Vagina (tissue), 2 donors: Measurements from ENCODE around the gene ECHS1. TPM values are rescaled to one million over a fixed set of nuclear protein-coding genes. Genes with fewer than 3 reads are reported as not detected.
"Not testable (repeated sequence)": the region's sequence is repeated elsewhere in the genome, so short reads cannot be mapped to it uniquely, and the experiment has no call there.

ENCODE experiments used
- DNase-seq, 2 donors: peaks; one replicate each; pipeline ENCODE4 v3.0.0-alpha.2; 2017; ENCODE audit errors: extremely low spot score in 2 of 2
- H3K27ac ChIP-seq: fragments of 200-600 bp; sonication (generic); one replicate; pipeline ENCODE4 v1.5.1; 2019
- H3K27me3 ChIP-seq: fragments of 200-600 bp; sonication (generic); one replicate; pipeline ENCODE4 v1.5.1; 2019
- H3K36me3 ChIP-seq, 2 donors: fragments of 200-600 bp; sonication (generic); one replicate each; pipeline ENCODE4 v1.5.1; 2017 to 2019
- H3K4me1 ChIP-seq: fragments of 200-600 bp; sonication (generic); one replicate; pipeline ENCODE4 v1.5.1; 2019
- H3K4me3 ChIP-seq, 2 donors: fragments of 200-600 bp; sonication (generic); 1 replicate in 1 of 2; 2 replicates in 1 of 2; pipeline ENCODE4 v1.5.1; 2016 to 2019
- H3K9me3 ChIP-seq: fragments of 200-600 bp; sonication (generic); one replicate; pipeline ENCODE4 v1.5.1; 2019
- POLR2A ChIP-seq, 2 donors: fragments of 450-650 bp; IDR thresholded peaks; one replicate each; pipeline ENCODE4 v1.6.1; 2017; ENCODE audit warnings: antibody characterized with exemption in 2 of 2, mild to moderate bottlenecking in 2 of 2, moderate library complexity in 2 of 2
- POLR2AphosphoS5 ChIP-seq, 2 donors: sonication (generic); formaldehyde crosslinking; IDR thresholded peaks; one replicate each; pipeline ENCODE4 v1.9.0; 2017; ENCODE audit warnings: antibody characterized with exemption in 2 of 2, mild to moderate bottlenecking in 2 of 2, low read depth in 1 of 2; ENCODE audit not compliant: insufficient read depth in 1 of 2
- intact Hi-C: fragments of 100-400 bp; cut with DNase I; formaldehyde crosslinking; loops from one replicate; pipeline ENCODE4 v1.15.1; 2023
- total RNA-seq: library from RNA; depleted of rRNA; stranded (reverse); fragments of >200 nt; gene quantifications from one replicate; pipeline ENCODE4 v1.2.3, GENCODE V29; 2016
- TF ChIP-seq, protein P1 (sequence below), 3 experiments: fragments of 450-650 bp in 2 of 3; fragments of 200-600 bp in 1 of 3; sonication (generic) in 1 of 3; IDR thresholded peaks; one replicate each; pipeline ENCODE4 v1.5.1; 2017 to 2019; ENCODE audit warnings: antibody characterized with exemption in 3 of 3, mild to moderate bottlenecking in 2 of 3, moderate library complexity in 2 of 3

ECHS1 gene
- total RNA-seq, 1 donor from 2014 or later = 45.4 TPM

DNA sequence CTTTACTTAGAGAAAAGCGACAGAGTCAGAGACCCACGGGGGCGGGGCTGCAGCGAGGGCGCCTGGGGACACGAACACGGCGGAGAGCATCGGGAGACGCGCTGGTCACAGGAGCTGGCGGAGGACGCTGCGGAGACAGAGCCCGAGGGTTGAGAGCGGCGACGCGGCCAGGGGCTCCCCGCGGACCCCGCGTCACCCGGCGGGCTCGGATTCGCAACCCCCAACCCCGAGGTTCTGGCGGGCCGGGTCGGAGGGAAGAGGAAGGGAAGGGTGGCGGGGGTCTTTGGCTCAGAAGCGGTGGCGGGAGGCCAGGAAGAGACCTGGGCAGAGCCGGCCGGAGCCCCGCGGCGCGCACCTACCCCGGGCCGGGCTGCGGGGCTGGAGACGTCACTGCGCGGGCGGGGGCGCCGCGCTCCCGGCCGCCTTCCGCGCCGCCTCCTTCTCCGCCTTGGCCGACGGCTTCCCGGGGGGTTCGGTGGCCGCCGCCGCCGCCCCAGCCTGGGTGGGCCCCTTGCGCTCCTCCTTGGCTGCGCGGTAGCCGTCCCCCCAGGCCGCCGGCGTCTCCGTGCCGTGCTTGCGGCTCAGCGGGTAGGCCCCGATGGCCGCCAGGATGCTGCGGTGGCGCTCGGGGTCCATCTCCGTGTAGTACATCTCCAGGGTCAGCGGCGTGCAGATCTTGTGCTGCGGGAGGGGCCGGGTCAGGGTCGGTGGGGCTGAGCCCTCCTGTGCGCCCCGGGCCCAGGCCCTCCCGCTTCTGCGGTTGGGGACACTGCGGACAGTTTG lies 47.5 kb downstream of the ECHS1 start:
- TF ChIP-seq POLR2A (IDR thresholded peaks at IDR 0.05) = no peak
- no peak for TF ChIP-seq POLR2AphosphoS5 (IDR thresholded peaks at IDR 0.05; ENCODE audit: insufficient read depth in 1 of 2, low read depth in 1 of 2)
- TF ChIP-seq, protein P1, sequence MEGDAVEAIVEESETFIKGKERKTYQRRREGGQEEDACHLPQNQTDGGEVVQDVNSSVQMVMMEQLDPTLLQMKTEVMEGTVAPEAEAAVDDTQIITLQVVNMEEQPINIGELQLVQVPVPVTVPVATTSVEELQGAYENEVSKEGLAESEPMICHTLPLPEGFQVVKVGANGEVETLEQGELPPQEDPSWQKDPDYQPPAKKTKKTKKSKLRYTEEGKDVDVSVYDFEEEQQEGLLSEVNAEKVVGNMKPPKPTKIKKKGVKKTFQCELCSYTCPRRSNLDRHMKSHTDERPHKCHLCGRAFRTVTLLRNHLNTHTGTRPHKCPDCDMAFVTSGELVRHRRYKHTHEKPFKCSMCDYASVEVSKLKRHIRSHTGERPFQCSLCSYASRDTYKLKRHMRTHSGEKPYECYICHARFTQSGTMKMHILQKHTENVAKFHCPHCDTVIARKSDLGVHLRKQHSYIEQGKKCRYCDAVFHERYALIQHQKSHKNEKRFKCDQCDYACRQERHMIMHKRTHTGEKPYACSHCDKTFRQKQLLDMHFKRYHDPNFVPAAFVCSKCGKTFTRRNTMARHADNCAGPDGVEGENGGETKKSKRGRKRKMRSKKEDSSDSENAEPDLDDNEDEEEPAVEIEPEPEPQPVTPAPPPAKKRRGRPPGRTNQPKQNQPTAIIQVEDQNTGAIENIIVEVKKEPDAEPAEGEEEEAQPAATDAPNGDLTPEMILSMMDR (IDR thresholded peaks at IDR 0.05) = no peak
- peak overlapping the region; percentile 21 to 27 for H3K4me3 ChIP-seq
- no peak for DNase-seq
- H3K4me1 ChIP-seq = peaks cover 25% of the 10 kb centered on the region
- no peaks in the 10 kb centered on the region for H3K36me3 ChIP-seq
- H3K27ac ChIP-seq = no peak overlapping the region
- H3K27me3 ChIP-seq = peaks cover 25% of the 10 kb centered on the region
- no peaks in the 10 kb centered on the region for H3K9me3 ChIP-seq
- intact Hi-C loops = no loop called here

DNA sequence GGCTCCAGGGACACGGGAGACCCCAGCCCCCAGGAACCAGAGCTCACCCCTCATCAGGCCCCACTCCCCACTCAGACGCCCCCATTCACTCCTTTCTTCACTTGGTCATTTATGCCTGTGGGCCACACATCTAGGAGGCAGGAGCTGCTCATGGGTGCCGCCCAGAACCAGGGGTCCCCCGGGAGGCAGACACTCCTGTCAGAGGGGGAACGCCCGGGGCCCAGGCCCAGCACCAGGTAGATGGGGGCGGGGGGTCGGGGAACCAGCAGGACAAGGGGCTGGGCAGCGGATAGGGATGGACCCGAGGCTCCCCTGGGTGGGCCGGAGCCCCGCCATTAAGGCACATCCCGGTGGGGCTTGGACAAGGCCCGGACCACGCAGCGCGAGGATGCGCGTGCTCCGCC lies 48.3 kb downstream of the ECHS1 start:
- intact Hi-C loops = no loop called here
- no peaks in the 10 kb centered on the region for H3K9me3 ChIP-seq
- H3K27ac ChIP-seq = no peak overlapping the region
- TF ChIP-seq POLR2A (IDR thresholded peaks at IDR 0.05) (no peak), POLR2AphosphoS5 (IDR thresholded peaks at IDR 0.05; ENCODE audit: insufficient read depth in 1 of 2, low read depth in 1 of 2) (no peak)
- TF ChIP-seq, protein P1 (IDR thresholded peaks at IDR 0.05) = no peak
- H3K27me3 ChIP-seq = peaks cover 25% of the 10 kb centered on the region
- no peaks in the 10 kb centered on the region for H3K36me3 ChIP-seq
- no peak for DNase-seq
- peak overlapping the region in 1 of 2 donors; percentile 27 for H3K4me3 ChIP-seq
- H3K4me1 ChIP-seq = peaks cover 22% of the 10 kb centered on the region

DNA sequence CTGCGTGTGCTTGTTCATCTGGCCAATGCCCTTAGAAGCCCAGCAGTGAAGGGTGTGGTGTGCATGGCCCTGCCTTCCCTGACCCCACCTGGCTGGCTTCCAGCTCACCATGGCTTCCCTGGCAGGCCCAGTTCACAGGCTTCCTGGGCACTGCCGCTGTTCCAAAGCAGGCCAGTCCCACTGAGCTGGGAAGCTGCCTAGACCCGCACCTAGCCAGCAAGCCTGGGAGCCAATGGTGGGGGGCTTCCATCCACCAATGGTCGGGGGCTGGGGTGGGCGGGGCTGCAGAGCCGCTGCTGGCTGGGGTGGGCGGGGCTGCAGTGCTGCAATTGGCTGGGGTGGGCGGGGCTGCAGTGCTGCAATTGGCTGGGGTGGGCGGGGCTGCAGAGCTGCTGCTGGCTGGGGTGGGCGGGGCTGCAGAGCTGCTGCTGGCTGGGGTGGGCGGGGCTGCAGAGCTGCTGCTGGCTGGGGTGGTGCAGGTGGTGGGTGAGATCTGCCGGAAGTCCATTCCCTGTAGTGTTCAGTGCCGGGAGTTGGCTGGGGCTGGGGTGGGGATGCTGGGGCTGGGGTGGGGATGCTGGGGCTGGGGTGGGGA lies 48.9 kb downstream of the ECHS1 start:
- no peak overlapping the region for H3K4me3 ChIP-seq
- no peak for DNase-seq
- H3K27me3 ChIP-seq = peaks cover 25% of the 10 kb centered on the region
- H3K4me1 ChIP-seq = peaks cover 16% of the 10 kb centered on the region
- TF ChIP-seq POLR2A (IDR thresholded peaks at IDR 0.05) (no peak), POLR2AphosphoS5 (IDR thresholded peaks at IDR 0.05; ENCODE audit: insufficient read depth in 1 of 2, low read depth in 1 of 2) (no peak)
- TF ChIP-seq, protein P1 (IDR thresholded peaks at IDR 0.05) = no peak
- no peaks in the 10 kb centered on the region for H3K9me3 ChIP-seq
- intact Hi-C loops = no loop called here
- no peaks in the 10 kb centered on the region for H3K36me3 ChIP-seq
- H3K27ac ChIP-seq = no peak overlapping the region

DNA sequence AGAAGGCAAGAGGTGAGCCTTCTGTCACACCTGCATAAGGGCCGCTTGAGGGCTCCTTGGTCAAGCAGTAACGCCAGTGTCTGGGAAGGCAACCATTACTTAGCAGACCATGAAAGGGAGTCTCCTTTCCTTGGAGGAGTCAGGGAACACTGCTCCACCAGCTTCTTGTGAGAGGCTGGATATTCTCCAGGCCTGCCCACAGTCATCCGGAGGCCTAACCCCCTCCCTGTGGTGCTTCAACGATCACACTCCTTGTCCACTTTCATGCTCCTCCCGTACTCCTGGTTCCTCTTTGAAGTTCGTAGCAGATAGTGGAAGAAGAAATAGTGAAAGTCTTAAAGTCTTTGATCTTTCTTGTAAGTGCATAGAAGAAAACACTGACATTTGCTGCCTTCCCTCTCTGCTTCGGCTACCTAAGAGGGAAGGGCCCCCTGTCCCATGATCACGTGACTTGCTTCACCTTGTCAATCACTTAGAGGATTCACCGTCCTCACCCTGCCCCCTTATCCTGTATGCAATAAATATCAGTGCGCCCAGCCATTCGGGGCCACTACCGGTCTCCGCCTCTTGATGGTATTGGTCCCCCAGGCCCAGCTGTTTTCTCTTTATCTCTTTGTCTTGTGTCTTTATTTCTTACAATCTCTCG lies 51.0 kb downstream of the ECHS1 start:
- H3K36me3 ChIP-seq, intact Hi-C loops, H3K4me3 ChIP-seq, H3K27ac ChIP-seq, DNase-seq, H3K9me3 ChIP-seq: not testable (repeated sequence)
- H3K27me3 ChIP-seq = peaks cover 13% of the 10 kb centered on the region
- peaks cover 22% of the 10 kb centered on the region for H3K4me1 ChIP-seq

DNA sequence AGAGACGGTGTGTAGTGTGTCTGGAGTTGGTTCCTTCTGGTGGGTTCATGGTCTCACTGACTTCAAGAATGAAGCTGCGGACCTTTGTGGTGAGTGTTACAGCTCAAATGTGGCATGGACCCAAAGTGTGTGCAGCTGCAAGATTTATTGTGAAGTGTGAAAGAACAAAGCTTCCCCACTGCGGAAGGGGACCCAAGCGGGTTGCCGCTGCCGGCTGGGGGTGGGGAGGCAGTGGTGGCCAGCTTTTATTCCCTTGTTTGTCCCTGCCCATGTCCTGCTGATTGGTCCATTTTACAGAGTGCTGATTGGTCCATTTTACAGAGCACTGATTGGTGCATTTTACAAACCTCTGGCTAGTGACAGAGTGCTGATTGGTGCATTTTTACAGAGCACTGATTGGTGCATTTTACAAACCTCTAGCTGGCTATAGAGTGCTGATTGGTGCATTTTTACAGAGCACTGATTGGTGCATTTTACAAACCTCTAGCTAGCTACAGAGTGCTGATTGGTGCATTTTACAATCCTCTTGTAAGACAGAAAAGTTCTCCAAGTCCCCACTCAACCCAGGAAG lies 52.2 kb downstream of the ECHS1 start:
- H3K4me3 ChIP-seq, H3K9me3 ChIP-seq, H3K27ac ChIP-seq, H3K27me3 ChIP-seq, DNase-seq, intact Hi-C loops, H3K36me3 ChIP-seq: not testable (repeated sequence)
- peaks cover 17% of the 10 kb centered on the region for H3K4me1 ChIP-seq
